HG03064 (cell line): ENCODE data around the gene SPTBN1.

Experiments
- ATAC-seq: cut with Tn5 transposase; IDR thresholded peaks from one replicate; pipeline ENCODE4 v1.9.1; 2021; ENCODE audit warnings: low read depth; ENCODE audit not compliant: unreplicated experiment

Gene SPTBN1

GRCh38 chr2:54546518-54546917 lies 90.4 kb downstream of the SPTBN1 start:
- no peak for ATAC-seq

- peak; percentile 58 for ATAC-seq
Measured at GRCh38 chr2:54546923-54547720, 91.0 kb downstream of the SPTBN1 start.

- ATAC-seq = no peak
Measured at GRCh38 chr2:54549430-54549829, 93.3 kb downstream of the SPTBN1 start.

GRCh38 chr2:54549917-54550518 lies 93.9 kb downstream of the SPTBN1 start:
- ATAC-seq = no peak

GRCh38 chr2:54550547-54550946 lies 94.4 kb downstream of the SPTBN1 start:
- ATAC-seq = no peak

GRCh38 chr2:54551123-54551756 lies 95.1 kb downstream of the SPTBN1 start:
- ATAC-seq = no peak

- ATAC-seq = no peak
Measured at GRCh38 chr2:54553075-54553474, 96.9 kb downstream of the SPTBN1 start.

GRCh38 chr2:54553775-54554174 lies 97.6 kb downstream of the SPTBN1 start:
- no peak for ATAC-seq

- no peak for ATAC-seq
Measured at GRCh38 chr2:54555318-54555837, 99.3 kb downstream of the SPTBN1 start.

- ATAC-seq = no peak
Measured at GRCh38 chr2:54556621-54557121, 100.5 kb downstream of the SPTBN1 start.

- no peak for ATAC-seq
Measured at GRCh38 chr2:54557211-54557600, 101.1 kb downstream of the SPTBN1 start.

- ATAC-seq = peak; percentile 39
Measured at GRCh38 chr2:54557601-54558187, 101.6 kb downstream of the SPTBN1 start.

- peak; percentile 42 for ATAC-seq
Measured at GRCh38 chr2:54558188-54559005, 102.3 kb downstream of the SPTBN1 start.

- no peak for ATAC-seq
Measured at GRCh38 chr2:54559006-54559445, 102.9 kb downstream of the SPTBN1 start.

- no peak for ATAC-seq
Measured at GRCh38 chr2:54559593-54560145, 103.5 kb downstream of the SPTBN1 start.

GRCh38 chr2:54560146-54560881 lies 104.2 kb downstream of the SPTBN1 start:
- peak; percentile 41 for ATAC-seq

GRCh38 chr2:54561010-54561409 lies 104.9 kb downstream of the SPTBN1 start:
- ATAC-seq = no peak

GRCh38 chr2:54564439-54564838 lies 108.3 kb downstream of the SPTBN1 start:
- ATAC-seq = no peak

- no peak for ATAC-seq
Measured at GRCh38 chr2:54565551-54565950, 109.4 kb downstream of the SPTBN1 start.
